Measurements from ENCODE around the gene NACC2.

The NACC2 gene

DNA sequence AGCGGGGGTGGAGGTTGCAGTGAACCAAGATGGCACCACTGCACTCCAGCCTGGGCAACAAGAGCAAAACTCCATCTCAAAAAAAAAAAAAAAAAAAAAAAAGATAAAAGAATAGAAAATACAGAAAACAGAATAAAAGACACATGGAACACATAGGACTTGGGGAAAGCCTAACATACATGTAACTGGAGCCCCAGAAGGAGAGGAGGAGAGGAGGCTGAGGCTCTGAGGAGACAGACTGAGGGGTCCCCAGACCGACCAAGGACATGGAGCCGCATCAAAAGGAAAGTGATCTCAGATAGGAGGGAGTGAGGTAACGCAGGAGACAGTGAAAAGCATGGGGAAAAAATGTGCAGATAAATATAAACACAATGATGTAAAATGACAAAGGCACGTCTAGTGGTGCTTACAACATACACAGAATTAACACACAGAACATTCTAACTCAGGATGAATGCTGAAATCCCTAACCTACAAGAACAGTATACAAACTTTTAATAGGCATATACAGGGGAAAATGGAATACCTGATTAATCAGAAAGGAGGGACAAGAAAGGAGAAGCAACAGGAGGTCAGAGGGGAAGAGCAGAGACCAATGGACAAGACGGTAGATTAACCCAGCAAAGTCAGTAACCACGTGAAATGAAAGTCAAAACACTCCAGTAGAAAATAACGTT lies 68.7 kb downstream of the NACC2 start:
- H3K27ac ChIP-seq = no peak overlapping the region
- no peaks in the 10 kb centered on the region for H3K9me3 ChIP-seq
- no peak overlapping the region for H3K4me3 ChIP-seq
- H3K4me1 ChIP-seq = peaks cover 0 to 43% (median 14%) of the 10 kb centered on the region in 4 donors
- H3K36me3 ChIP-seq = peaks cover 0 to 17% (median 13%) of the 10 kb centered on the region in 3 donors
- H3K27me3 ChIP-seq = no peaks in the 10 kb centered on the region
- TF ChIP-seq, protein P1, sequence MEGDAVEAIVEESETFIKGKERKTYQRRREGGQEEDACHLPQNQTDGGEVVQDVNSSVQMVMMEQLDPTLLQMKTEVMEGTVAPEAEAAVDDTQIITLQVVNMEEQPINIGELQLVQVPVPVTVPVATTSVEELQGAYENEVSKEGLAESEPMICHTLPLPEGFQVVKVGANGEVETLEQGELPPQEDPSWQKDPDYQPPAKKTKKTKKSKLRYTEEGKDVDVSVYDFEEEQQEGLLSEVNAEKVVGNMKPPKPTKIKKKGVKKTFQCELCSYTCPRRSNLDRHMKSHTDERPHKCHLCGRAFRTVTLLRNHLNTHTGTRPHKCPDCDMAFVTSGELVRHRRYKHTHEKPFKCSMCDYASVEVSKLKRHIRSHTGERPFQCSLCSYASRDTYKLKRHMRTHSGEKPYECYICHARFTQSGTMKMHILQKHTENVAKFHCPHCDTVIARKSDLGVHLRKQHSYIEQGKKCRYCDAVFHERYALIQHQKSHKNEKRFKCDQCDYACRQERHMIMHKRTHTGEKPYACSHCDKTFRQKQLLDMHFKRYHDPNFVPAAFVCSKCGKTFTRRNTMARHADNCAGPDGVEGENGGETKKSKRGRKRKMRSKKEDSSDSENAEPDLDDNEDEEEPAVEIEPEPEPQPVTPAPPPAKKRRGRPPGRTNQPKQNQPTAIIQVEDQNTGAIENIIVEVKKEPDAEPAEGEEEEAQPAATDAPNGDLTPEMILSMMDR (IDR thresholded peaks at IDR 0.05) = no peak
- intact Hi-C loops (cut with DNase I; ENCODE audit: low total_unique reads) = no loop called here
- DNase-seq = no peak

DNA sequence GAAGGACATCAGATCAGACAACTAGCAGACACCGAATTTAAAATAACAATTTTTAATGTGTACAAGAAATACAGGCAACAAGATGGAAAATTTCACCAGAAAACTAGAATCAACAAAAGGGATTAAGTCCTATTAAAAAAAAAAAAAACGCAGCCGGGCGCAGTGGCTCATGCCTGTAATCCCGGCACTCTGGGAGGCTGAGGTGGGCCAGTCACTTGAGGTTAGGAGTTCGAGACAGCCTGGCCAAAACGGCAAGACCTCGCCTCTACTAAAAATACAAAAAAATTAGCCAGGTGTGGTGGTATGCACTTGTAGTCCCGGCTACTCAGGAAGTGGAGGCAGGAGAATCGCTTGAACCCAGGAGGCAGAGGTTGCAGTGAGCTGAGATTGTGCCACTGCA lies 69.6 kb downstream of the NACC2 start:
- DNase-seq = no peak
- Histone ChIP-seq H3K36me3 (peaks cover 0 to 19% (median 13%) of the 10 kb centered on the region in 3 donors), H3K27ac (no peak overlapping the region), H3K4me1 (peaks cover 0 to 35% (median 11%) of the 10 kb centered on the region in 4 donors), H3K27me3 (no peaks in the 10 kb centered on the region), H3K4me3 (no peak overlapping the region), H3K9me3 (no peaks in the 10 kb centered on the region)
- TF ChIP-seq, protein P1 (IDR thresholded peaks at IDR 0.05) = no peak
- intact Hi-C loops (cut with DNase I; ENCODE audit: low total_unique reads) = no loop called here

DNA sequence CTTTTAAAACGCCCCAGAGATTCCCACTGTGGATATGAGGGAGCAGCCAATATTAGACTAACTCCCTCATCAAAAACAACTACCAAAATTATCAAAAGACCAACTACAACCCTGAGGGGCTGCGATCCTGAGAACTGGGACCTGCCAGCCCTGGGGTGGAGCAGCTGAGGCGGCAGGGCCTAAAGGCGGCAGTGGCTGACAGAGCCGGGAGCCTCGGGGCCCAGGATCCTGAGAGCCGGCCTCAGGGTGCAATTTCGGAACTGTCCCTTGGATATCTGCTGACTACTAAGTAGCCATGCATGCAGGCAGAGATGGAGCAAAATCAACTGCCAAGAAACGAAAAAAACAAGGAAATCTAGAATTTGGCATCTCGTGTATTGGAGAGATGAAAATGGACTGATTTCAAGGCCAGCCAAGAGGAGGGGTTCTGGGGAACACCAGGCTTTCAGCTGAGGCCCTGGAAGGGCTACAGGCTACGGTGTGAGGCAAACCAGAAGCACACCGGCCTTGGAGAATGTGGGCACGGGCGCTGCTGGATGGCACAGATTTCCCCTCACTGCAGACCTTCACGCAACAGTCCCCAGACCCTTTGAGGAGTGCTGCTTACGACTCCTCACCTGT lies 70.3 kb downstream of the NACC2 start:
- DNase-seq = peak in 1 of 2 donors; percentile 17
- Histone ChIP-seq H3K4me1 (peaks cover 0 to 34% (median 11%) of the 10 kb centered on the region in 4 donors), H3K4me3 (no peak overlapping the region), H3K27me3 (no peaks in the 10 kb centered on the region), H3K9me3 (no peaks in the 10 kb centered on the region), H3K27ac (no peak overlapping the region), H3K36me3 (peaks cover 0 to 21% (median 13%) of the 10 kb centered on the region in 3 donors)
- intact Hi-C loops (cut with DNase I; ENCODE audit: low total_unique reads) = no loop called here
- TF ChIP-seq, protein P1 (IDR thresholded peaks at IDR 0.05) = no peak

DNA sequence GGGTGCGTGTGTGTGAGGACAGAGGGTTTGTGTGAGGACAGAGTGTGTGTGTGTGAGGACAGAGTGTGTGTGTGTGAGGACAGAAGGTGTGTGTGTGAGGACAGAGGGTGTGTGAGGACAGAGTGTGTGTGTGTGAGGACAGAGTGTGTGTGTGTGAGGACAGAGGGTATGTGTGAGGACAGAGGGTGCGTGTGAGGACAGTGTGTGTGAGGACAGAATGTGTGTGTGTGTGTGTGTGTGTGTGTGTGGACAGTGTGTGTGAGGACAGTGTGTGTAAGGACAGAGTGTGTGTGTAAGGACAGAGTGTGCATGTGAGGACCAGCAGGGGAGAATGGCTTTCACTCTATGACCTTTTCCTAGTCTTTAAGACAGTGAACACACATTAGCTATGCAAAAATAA lies 70.8 kb downstream of the NACC2 start:
- DNase-seq = no peak
- TF ChIP-seq, protein P1 (IDR thresholded peaks at IDR 0.05) = no peak
- Histone ChIP-seq H3K4me1 (peaks cover 0 to 36% (median 13%) of the 10 kb centered on the region in 4 donors), H3K9me3 (no peaks in the 10 kb centered on the region), H3K4me3 (no peak overlapping the region), H3K27me3 (no peaks in the 10 kb centered on the region), H3K36me3 (peaks cover 0 to 18% (median 10%) of the 10 kb centered on the region in 3 donors), H3K27ac (no peak overlapping the region)
- intact Hi-C loops (cut with DNase I; ENCODE audit: low total_unique reads) = no loop called here

DNA sequence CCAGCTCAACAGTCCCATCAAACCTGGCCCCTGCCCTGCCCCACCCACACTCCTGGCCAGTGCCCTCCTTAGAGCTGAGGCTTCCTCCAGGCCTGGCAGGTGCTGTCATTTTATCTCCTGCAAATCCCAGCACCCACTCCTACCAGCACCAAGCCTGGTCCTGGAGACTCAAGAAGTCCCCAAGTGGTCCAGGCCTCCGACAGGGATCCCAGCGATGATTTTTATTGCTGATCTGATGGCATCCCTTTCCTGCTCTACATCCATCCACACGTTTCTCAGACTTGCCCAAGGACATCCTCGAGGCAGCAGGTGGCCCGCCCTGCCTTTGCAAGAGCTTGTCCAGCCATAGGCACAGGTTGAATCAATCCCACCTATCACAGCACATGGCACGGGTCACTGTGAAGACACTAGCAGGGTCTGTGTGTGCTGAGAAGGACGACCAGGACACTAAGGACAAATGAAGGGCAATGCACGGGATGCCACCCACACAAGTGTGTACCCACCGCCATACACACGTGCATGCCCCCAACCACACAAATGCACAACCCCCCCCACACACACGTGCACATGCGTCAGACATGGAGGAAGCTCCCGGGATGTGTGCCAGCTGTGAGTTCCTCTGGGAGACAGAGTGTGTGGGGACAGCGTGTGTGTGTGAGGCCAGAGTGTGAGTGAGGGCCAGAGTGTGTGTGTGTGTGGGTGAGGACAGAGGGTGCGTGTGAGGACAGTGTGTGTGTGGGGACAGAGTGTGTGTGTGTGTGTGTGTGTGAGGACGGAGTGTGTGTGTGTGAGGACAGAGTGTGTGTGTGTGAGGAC lies 71.5 kb downstream of the NACC2 start:
- Histone ChIP-seq H3K36me3 (peaks cover 0 to 17% (median 4%) of the 10 kb centered on the region in 3 donors), H3K4me3 (no peak overlapping the region), H3K4me1 (peaks cover 0 to 42% (median 14%) of the 10 kb centered on the region in 4 donors), H3K27ac (no peak overlapping the region), H3K9me3 (no peaks in the 10 kb centered on the region), H3K27me3 (no peaks in the 10 kb centered on the region)
- peak; percentile 59 to 79 for DNase-seq
- intact Hi-C loops (cut with DNase I; ENCODE audit: low total_unique reads) = no loop called here
- TF ChIP-seq, protein P1 (IDR thresholded peaks at IDR 0.05) = no peak

Data from tibial artery (tissue), 4 donors.